ENCODE measurements around the gene TPRA1.
"Not testable (repeated sequence)": the region's sequence is repeated elsewhere in the genome, so short reads cannot be mapped to it uniquely, and the experiment has no call there.

Gene TPRA1

GRCh38 chr3:127615631-127616305 is 25.2 kb upstream of the TPRA1 start:
- no peak for DNase-seq

- no peak for DNase-seq
Observed at GRCh38 chr3:127614928-127615589, 24.5 kb upstream of the TPRA1 start.

- DNase-seq, result no peak
Observed at GRCh38 chr3:127613406-127613805, 22.9 kb upstream of the TPRA1 start.

DNA sequence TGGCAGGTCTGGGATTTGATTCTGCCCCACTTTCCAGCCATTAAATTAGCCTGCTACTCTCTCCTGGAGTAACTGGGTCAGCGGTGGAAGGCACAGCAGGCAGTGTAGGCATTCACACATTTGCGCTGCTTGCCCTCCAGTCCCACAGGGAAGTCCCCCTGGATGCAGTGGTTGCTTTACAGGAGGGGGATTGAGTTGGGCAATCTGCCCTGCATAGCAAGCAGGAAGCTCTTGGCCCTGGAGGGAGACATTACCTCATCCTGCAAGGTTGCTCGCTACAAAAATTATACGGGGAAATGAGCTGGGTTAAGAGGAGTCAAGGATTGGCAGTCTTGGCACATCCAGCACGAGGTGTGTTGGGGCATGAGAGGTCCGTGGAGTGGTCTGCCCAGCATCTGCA is 22.4 kb upstream of the TPRA1 start:
- no peak for DNase-seq

DNA sequence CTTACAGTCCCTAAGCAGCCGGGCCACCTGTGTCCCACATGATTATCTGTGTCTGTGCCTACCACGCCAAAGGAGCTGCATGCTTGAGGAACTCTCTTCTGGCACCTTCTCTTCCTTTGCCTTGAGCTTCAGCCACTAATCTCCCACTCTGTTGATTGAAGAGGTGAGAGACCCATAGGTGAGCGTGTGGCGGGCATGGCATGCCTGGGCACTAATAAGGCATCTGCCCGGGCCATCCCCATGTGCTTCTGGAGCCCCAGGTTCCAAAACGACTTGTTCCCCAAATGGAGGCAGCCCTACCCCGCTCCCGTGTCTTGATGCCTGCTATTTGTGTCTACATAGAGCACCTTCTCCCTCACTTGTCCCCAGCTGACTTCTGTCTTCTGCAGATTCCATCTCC is 20.7 kb upstream of the TPRA1 start:
- DNase-seq, result no peak

GRCh38 chr3:127610105-127610504 is 19.6 kb upstream of the TPRA1 start:
- no peak for DNase-seq

DNA sequence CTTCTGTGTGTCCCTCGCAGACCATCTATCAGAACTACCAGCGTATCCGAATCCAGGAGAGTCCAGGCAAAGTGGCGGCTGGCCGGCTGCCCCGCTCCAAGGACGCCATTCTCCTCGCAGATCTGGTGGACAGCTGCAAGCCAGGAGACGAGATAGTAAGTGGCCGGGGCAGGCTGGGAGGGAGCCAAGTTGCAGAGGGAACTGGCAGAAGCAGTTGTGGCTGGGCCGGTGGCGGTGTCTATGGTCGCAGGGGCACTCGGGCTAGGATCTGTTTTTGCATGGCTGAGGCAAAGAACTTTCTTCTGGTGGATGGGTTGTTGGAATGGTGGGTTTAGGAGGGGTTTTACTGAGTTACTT is 17.8 kb upstream of the TPRA1 start:
- no peak for DNase-seq

GRCh38 chr3:127607675-127608361 is 17.3 kb upstream of the TPRA1 start:
- no peak for DNase-seq

DNA sequence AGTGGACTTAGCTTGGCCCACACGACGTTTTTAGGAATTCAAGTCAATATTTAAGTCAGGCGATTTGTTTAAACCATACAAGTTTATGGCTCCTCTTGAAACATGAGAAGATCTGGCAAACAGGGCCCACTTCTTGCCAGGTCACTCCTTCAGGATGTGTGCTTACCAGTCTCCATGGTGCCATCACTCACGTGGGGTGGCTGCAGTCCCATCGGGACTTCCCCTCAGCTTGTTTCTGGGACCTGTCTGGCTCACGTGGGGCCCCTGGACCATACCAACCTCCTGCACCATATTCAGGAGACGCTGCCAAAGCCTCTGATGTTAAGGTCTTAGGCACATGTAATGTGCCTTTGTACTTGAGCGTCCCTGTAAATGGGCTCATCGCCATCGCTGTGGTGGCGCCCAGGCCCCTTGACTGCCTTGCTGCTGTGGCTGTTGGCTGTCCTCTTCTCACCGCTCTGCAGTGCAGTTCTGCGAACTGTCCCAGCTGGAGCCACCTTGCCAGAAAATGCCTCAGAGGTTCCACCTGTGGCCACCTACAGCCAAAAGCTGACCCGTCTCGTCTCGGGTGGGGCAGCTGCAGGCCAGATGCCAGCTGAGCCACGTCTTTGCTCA is 16.6 kb upstream of the TPRA1 start:
- DNase-seq, result no peak

DNA sequence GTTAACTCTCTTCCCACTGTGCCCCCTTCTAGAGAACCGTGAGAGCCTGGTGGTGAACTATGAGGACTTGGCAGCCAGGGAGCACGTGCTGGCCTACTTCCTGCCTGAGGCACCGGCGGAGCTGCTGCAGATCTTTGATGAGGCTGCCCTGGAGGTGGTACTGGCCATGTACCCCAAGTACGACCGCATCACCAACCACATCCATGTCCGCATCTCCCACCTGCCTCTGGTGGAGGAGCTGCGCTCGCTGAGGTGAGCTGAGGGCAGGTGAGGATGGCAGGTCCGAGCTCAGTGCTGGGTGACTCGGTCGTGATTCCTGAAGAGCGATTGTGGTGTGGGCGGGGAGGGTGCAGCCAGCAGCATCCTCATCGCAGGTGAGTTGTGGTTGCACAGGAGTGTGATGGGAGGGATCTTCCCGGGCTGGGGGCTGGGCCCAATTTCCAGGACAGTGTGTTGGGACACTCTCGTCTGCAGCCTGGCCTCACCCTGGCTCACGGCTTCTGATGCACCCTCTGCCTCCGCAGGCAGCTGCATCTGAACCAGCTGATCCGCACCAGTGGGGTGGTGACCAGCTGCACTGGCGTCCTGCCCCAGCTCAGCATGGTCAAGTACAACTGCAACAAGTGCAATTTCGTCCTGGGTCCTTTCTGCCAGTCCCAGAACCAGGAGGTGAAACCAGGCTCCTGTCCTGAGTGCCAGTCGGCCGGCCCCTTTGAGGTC is 15.7 kb upstream of the TPRA1 start:
- DNase-seq, result no peak

- DNase-seq, result not testable (repeated sequence)
Observed at GRCh38 chr3:127605547-127605946, 15.0 kb upstream of the TPRA1 start.

- no peak for DNase-seq
Observed at GRCh38 chr3:127604546-127605165, 14.1 kb upstream of the TPRA1 start.

GRCh38 chr3:127604035-127604434 is 13.5 kb upstream of the TPRA1 start:
- no peak for DNase-seq

DNA sequence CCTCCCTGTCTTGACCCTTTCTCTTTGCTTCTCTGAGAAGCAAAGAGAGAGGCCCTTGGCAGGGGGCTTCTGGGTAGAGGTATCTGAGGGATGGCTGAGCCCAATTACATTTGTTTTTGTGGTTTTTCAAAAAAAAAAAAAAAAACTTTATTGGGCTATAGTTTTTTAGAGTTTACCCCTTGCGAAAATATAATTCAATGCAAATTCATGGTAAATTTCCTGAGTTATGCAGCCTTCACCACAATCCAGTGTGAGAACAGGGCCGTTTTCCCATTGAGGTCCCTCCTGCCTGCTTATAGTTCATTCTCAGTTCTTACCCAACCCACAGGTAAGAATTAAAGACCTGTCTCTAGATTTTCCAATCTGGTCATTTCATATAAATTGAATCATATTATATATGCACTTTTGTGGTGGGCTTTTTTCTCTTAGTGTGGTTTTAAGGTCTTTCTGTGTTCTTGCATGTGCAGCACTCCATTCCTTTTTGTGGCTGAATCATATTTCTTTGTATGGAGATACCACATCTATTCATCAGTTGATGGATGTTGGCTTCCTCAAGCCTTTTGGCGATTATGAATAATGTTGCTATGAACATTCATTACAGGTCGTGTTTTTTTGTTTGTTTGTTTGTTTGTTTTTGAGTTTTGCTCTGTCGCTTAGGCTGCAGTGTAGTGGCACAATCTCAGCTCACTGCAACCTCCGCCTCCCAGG is 10.4 kb upstream of the TPRA1 start:
- DNase-seq, result no peak

GRCh38 chr3:127598841-127599570 is 8.5 kb upstream of the TPRA1 start:
- no peak for DNase-seq

- DNase-seq, result no peak
Observed at GRCh38 chr3:127597020-127597771, 6.7 kb upstream of the TPRA1 start.

- no peak for DNase-seq
Observed at GRCh38 chr3:127595303-127595702, 4.8 kb upstream of the TPRA1 start.

DNA sequence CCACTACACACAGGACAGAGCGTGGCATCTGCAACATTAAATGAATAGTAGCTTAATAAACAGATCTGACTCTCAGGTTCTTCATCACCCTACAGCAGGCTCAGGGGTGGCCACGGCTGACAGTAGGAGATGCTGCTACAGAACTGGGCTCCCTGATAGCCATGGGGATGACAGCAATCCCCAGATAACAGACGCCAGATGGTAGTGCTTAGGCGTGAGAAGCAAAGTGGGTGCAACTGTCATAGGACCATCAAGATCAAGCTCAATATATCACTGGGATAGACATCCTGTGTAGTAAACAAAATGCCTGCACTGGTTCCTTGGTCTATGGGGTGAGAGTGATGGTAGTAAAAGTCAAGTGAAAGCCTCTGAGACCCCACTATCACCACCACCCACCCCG is 2.6 kb upstream of the TPRA1 start:
- peak; percentile 74 for DNase-seq

- DNase-seq, result no peak
Observed at GRCh38 chr3:127590282-127590592, 296 bp downstream of the TPRA1 start.

- DNase-seq, result peak; percentile 40
Observed at GRCh38 chr3:127589600-127590281, 792 bp downstream of the TPRA1 start.
